K562 (cell line): ENCODE measurements around the gene GYG1. TPM values are rescaled to one million over a fixed set of nuclear protein-coding genes. Genes with fewer than 3 reads are reported as not detected.

Experiments
- ATAC-seq: fragments of 200-7000 bp; cut with Tn5 transposase; 3 replicates; pipeline ENCODE4 v1.9.1; 2020; ENCODE audit warnings: moderate library complexity
- BruUV-seq: library from RNA; stranded (reverse); fragments of 400-500 nt; replicated peaks from 2 replicates; lab custom pipeline; 2021; lab: Mats Ljungman, UMichigan
- CTCF ChIA-PET: fragments of 300-600 bp; formaldehyde crosslinking; extraction: SDS; loops from one replicate; lab custom pipeline; 2021; ENCODE audit warnings: low intra/inter-chr PET ratio; lab: Yijun Ruan, JAX
- POLR2A ChIA-PET: fragments of 300-600, 350-650 bp; sonication (Branson Sonifier 250); formaldehyde crosslinking; extraction: SDS; loops from one replicate; lab custom pipeline; 2021; ENCODE audit warnings: antibody characterized with exemption, inconsistent platforms; lab: Yijun Ruan, JAX
- DNase-seq, 4 experiments: peaks; one replicate each; pipeline versions ENCODE4 v3.0.0 to v3.0.0-alpha.2; 2011 to 2018; ENCODE audit warnings: low spot score in 3 of 4, mixed read lengths in 3 of 4; ENCODE audit errors: extremely low read depth in 1 of 4
- FAIRE-seq: peaks from 2 replicates; lab custom pipeline; 2011; peaks lifted over from hg19 to GRCh38; lab: Jason Lieb, UNC
- H2AFZ ChIP-seq: 2 replicates; pipeline ENCODE4 v1.6.0; 2011; ENCODE audit warnings: low read depth, low read length, control low read depth, inconsistent platforms
- H3K27ac ChIP-seq: fragments of 200-600 bp; 3 replicates; pipeline ENCODE4 v1.8.0; 2011; ENCODE audit warnings: low read depth, mild to moderate bottlenecking, control low read depth, inconsistent platforms, low read length, moderate library complexity, mixed read lengths; ENCODE audit errors: extremely low read depth
- H3K27me3 ChIP-seq, 2 experiments: fragments of 300-600 bp in 1 of 2; 2 replicates in 1 of 2; 3 replicates in 1 of 2; pipeline versions ENCODE4 v1.6.0 to v1.8.0; 2011; ENCODE audit warnings: inconsistent platforms in 2 of 2, low read length in 2 of 2, mild to moderate bottlenecking in 1 of 2, mixed read lengths in 1 of 2, moderate library complexity in 1 of 2; ENCODE audit not compliant: control insufficient read depth in 2 of 2, insufficient read depth in 2 of 2
- H3K36me3 ChIP-seq: fragments of 300-600 bp; 3 replicates; pipeline ENCODE4 v1.8.0; 2011; ENCODE audit warnings: mild to moderate bottlenecking, low read length, inconsistent platforms; ENCODE audit not compliant: control insufficient read depth, insufficient read depth
- H3K4me1 ChIP-seq, 2 experiments: fragments of 200-600 bp in 1 of 2; replicated peaks in 1 of 2; 2 replicates in 1 of 2; 3 replicates in 1 of 2; pipeline versions ENCODE4 v1.5.1 to v1.8.0; 2011; ENCODE audit warnings: inconsistent platforms in 2 of 2, low read length in 2 of 2, mild to moderate bottlenecking in 1 of 2, mixed read lengths in 1 of 2, moderate library complexity in 1 of 2; ENCODE audit not compliant: control insufficient read depth in 2 of 2, insufficient read depth in 2 of 2
- H3K4me2 ChIP-seq: 2 replicates; pipeline ENCODE4 v1.6.1; 2011; ENCODE audit warnings: low read length, control low read depth, inconsistent platforms, mixed read lengths; ENCODE audit not compliant: insufficient read depth
- H3K4me3 ChIP-seq: fragments of 200-600 bp; sonication (generic), shearing (Covaris generic); 2 replicates; pipeline ENCODE4 v1.5.1; 2016; ENCODE audit warnings: control low read depth, inconsistent platforms
- H3K79me2 ChIP-seq: fragments of 200-600 bp; 3 replicates; pipeline ENCODE4 v1.8.0; 2011; ENCODE audit warnings: low read length, inconsistent platforms; ENCODE audit not compliant: control insufficient read depth, insufficient read depth
- H3K9ac ChIP-seq, 2 experiments: 2 replicates each; pipeline versions ENCODE4 v1.6.0 to v1.6.1; 2011; ENCODE audit warnings: low read depth in 2 of 2, low read length in 2 of 2, control low read depth in 1 of 2, inconsistent platforms in 1 of 2, mild to moderate bottlenecking in 1 of 2, mixed read lengths in 1 of 2; ENCODE audit not compliant: insufficient read depth in 1 of 2
- H3K9me1 ChIP-seq: one replicate; pipeline ENCODE4 v1.6.0; 2011; ENCODE audit warnings: inconsistent platforms, mild to moderate bottlenecking, low read length, moderate library complexity; ENCODE audit not compliant: control insufficient read depth, insufficient read depth
- H3K9me3 ChIP-seq: replicated peaks from 2 replicates; pipeline ENCODE4 v1.5.1; 2011; ENCODE audit warnings: low read depth, low read length, inconsistent platforms; ENCODE audit not compliant: control insufficient read depth, insufficient read depth
- H4K20me1 ChIP-seq: replicated peaks from 2 replicates; pipeline ENCODE4 v1.6.1; 2011; ENCODE audit warnings: low read length, inconsistent platforms, mixed read lengths; ENCODE audit not compliant: control insufficient read depth, insufficient read depth
- FOXK2 ChIP-seq, 2 experiments: fragments of 450-650 bp; IDR thresholded peaks in 1 of 2; conservative IDR thresholded peaks in 1 of 2; 2 replicates each; pipeline ENCODE4 v1.6.1; 2016; ENCODE audit warnings: low read depth in 2 of 2, mild to moderate bottlenecking in 1 of 2
- GMEB1 ChIP-seq: fragments of 250-450 bp; sonication (Bioruptor Pico); IDR thresholded peaks from 2 replicates; pipeline ENCODE4 v1.4.0; 2020; ENCODE audit warnings: mild to moderate bottlenecking
- GTF2E2 ChIP-seq: fragments of 200-800 bp; sonication (Bioruptor generic); IDR thresholded peaks from 2 replicates; pipeline ENCODE4 v1.6.1; 2016; ENCODE audit warnings: missing genetic modification characterization, missing compliant biosample characterization
- HMG20B ChIP-seq: fragments of 250-450 bp; sonication (Bioruptor Pico); IDR thresholded peaks from 2 replicates; pipeline ENCODE4 v1.5.0; 2021; ENCODE audit warnings: mild to moderate bottlenecking
- KLF10 ChIP-seq: fragments of 250-450 bp; sonication (Bioruptor Pico); IDR thresholded peaks from 2 replicates; pipeline ENCODE4 v1.6.1; 2021; ENCODE audit warnings: matching md5 sums
- LCOR ChIP-seq: sonication (generic); formaldehyde crosslinking; IDR thresholded peaks from 2 replicates; pipeline ENCODE4 v1.8.0; 2022; ENCODE audit warnings: mild to moderate bottlenecking, missing genetic modification reagents
- PURB ChIP-seq: sonication (generic); formaldehyde crosslinking; IDR thresholded peaks from 2 replicates; pipeline ENCODE4 v1.9.0; 2021; ENCODE audit warnings: low read depth, mild to moderate bottlenecking, missing genetic modification reagents
- RAD21 ChIP-seq, 2 experiments: fragments of 250-450 bp in 1 of 2; fragments of 450-650 bp in 1 of 2; sonication (Bioruptor Pico) in 1 of 2; formaldehyde crosslinking in 1 of 2; IDR thresholded peaks in 1 of 2; conservative IDR thresholded peaks in 1 of 2; 2 replicates each; pipeline versions ENCODE4 v1.4.0 to v1.8.0; 2020 to 2022; ENCODE audit warnings: mild to moderate bottlenecking in 2 of 2, moderate library complexity in 1 of 2
- SMARCE1 ChIP-seq: fragments of 450-650 bp; IDR thresholded peaks from 2 replicates; pipeline ENCODE4 v1.7.1; 2016; ENCODE audit warnings: mild to moderate bottlenecking
- SRSF1 ChIP-seq: fragments of 200-400 bp; formaldehyde crosslinking; IDR thresholded peaks from 2 replicates; pipeline ENCODE4 v1.6.1; 2017; ENCODE audit warnings: mild to moderate bottlenecking, low read depth, low read length, moderate library complexity
- TFE3 ChIP-seq: fragments of 450-650 bp; formaldehyde crosslinking; IDR thresholded peaks from 2 replicates; pipeline ENCODE4 v1.4.0; 2020; ENCODE audit warnings: mild to moderate bottlenecking, mixed read lengths
- ZNF277 ChIP-seq: fragments of 250-450 bp; sonication (Bioruptor Pico); IDR thresholded peaks from 2 replicates; pipeline ENCODE4 v1.8.0; 2022; ENCODE audit warnings: inconsistent platforms, mild to moderate bottlenecking, moderate library complexity, borderline replicate concordance
- WGBS: fragments of 100-300 bp; shearing (Covaris generic); methylation state at CpG from one replicate; pipeline ENCODE4 v1.1.6; 2016; ENCODE audit warnings: low coverage, mixed read lengths; ENCODE audit not compliant: insufficient coverage; ENCODE audit errors: missing lambda C conversion rate; 5-methylcytosine and 5-hydroxymethylcytosine counted together
- in situ Hi-C: fragments of 300-500 bp; cut with MboI; formaldehyde crosslinking; loops from 4 replicates; pipeline ENCODE4 v1.15.0; 2018; ENCODE audit warnings: inconsistent platforms, mixed read lengths
- intact Hi-C: fragments of 100-400 bp; cut with micrococcal nuclease; formaldehyde crosslinking; loops from 2 replicates; pipeline ENCODE4 v1.14.2; 2022
- polyA plus RNA-seq, 8 experiments: library from polyadenylated mRNA; depleted of rRNA in 4 of 8; stranded (reverse) in 5 of 8; unstranded in 3 of 8; fragments of >200 nt; fragmentation: Nextera tagmentation in 2 of 8; fragmentation: Illumina TruSeq in 1 of 8; extraction: Ambion mirVana in 2 of 8; extraction: Trizol in 1 of 8; gene quantifications; 2 replicates each; pipeline versions ENCODE4 v1.2.1 to v1.2.3, GENCODE V29; 2011 to 2014; ENCODE audit warnings: inconsistent platforms in 1 of 8, missing spikeins in 1 of 8
- total RNA-seq, 7 experiments: library from RNA; depleted of rRNA in 6 of 7; stranded (reverse); fragments of >200 nt in 6 of 7; fragmentation: Illumina TruSeq in 2 of 7; extraction: Trizol in 2 of 7; gene quantifications; 2 replicates each; pipeline versions ENCODE4 v1.2.1 to v1.2.3, GENCODE V29; 2011 to 2021; ENCODE audit warnings: low replicate concordance in 1 of 7
- TF ChIP-seq, protein P1 (sequence below): sonication (generic); formaldehyde crosslinking; IDR thresholded peaks from 2 replicates; pipeline ENCODE4 v1.8.0; 2022; ENCODE audit warnings: mild to moderate bottlenecking, missing genetic modification reagents

GYG1 gene
- total and polyA plus RNA-seq, 9 of the 15 experiments (the other 6 are each of a cell fraction or from before 2014, with no cell fraction given): 14.6 to 38.4 (median 24.6) TPM

GRCh38 chr3:148955544-148956346 is 35.6 kb upstream of the GYG1 start (continued):
- TF ChIP-seq RAD21 (CRISPR knock-in tag; conservative IDR thresholded peaks at IDR 0.05 in 1 of 2, IDR thresholded peaks at IDR 0.05 in 1 of 2): peak; percentile 67 to 73
- TF ChIP-seq ZNF277: no peak

DNA sequence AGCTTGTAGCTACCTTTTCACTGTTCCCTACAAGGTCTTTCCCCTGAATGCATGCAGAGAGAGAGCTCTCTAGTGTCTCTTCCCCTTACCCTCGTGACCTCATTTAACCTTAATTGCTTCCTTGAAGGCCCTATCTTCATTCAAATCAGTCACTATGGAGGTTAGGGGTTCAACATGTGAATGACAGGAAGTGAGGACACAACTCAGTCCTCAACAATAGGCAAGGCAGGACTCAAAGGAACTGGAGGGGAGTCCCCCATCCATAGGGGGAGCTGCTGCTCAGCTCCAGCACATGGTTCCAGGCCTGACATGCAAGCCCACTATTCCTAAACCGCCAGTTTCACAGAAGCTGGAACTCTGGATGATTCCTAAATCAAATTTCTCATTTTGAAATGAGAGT is 33.8 kb upstream of the GYG1 start:
- no TSS peak for BruUV-seq
- Histone ChIP-seq H3K27ac (no peak overlapping the region), H2AFZ (peak overlapping the region; percentile 49; the same call in 1 of the 2 replicates), H3K79me2 (no peaks in the 10 kb centered on the region), H3K9ac (no peak overlapping the region), H3K4me2 (no peak overlapping the region), H3K9me3 (no peaks in the 10 kb centered on the region), H3K4me1 (no peaks in the 10 kb centered on the region), H3K9me1 (no peaks in the 10 kb centered on the region), H3K27me3 (peaks cover 0 to 3% of the 10 kb centered on the region in 2 experiments; a peak in 1 of 5 replicates), H3K36me3 (no peaks in the 10 kb centered on the region), H4K20me1 (no peaks in the 10 kb centered on the region), H3K4me3 (no peak overlapping the region)
- in situ Hi-C loops (loop anchor here (5.0 to 25.0 kb wide), 2 partner anchors 315 to 530 kb away; no protein-coding TSS in a partner anchor), intact Hi-C loops (loop anchor here (5.0 kb wide), 1 partner anchor 525 kb away; no protein-coding TSS in a partner anchor)
- ATAC-seq (peak; percentile 91), DNase-seq (peak; percentile 12 to 49 (median 27)), FAIRE-seq (peak; percentile 37)
- 3% methylated on average over 2 of the region's 2 CpGs for WGBS
- POLR2A ChIA-PET: no interaction called here
- CTCF ChIA-PET: interaction anchor here (3.6 kb wide), 1 partner anchor 315 kb away, joined by 27 read pairs; no protein-coding TSS in a partner anchor
- TF ChIP-seq FOXK2 (conservative IDR thresholded peaks at IDR 0.05 in 1 of 2, IDR thresholded peaks at IDR 0.05 in 1 of 2; ENCODE audit: low read depth in 2 of 2) (no peak), TFE3 (CRISPR knock-in tag) (peak; percentile 33; the same call in 1 of the 2 replicates), HMG20B (CRISPR knock-in tag) (no peak), LCOR (CRISPR knock-in tag) (no peak), SMARCE1 (no peak), SRSF1 (no peak), KLF10 (CRISPR knock-in tag) (no peak), PURB (CRISPR knock-in tag) (no peak), GTF2E2 (no peak), GMEB1 (CRISPR knock-in tag) (no peak)
- TF ChIP-seq, protein P1, sequence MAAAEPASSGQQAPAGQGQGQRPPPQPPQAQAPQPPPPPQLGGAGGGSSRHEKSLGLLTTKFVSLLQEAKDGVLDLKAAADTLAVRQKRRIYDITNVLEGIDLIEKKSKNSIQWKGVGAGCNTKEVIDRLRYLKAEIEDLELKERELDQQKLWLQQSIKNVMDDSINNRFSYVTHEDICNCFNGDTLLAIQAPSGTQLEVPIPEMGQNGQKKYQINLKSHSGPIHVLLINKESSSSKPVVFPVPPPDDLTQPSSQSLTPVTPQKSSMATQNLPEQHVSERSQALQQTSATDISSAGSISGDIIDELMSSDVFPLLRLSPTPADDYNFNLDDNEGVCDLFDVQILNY (CRISPR knock-in tag): no peak
